SK-N-MC (cell line): ENCODE data around the gene SLC66A2.
"Not testable (repeated sequence)": the region's sequence is repeated elsewhere in the genome, so short reads cannot be mapped to it uniquely, and the experiment has no call there.

Source experiments
- DNase-seq: peaks from one replicate; pipeline ENCODE4 v3.0.0-alpha.2; 2011; ENCODE audit warnings: low read depth, low spot score
- H3K27ac ChIP-seq: fragments of 200-600 bp; sonication (generic); 2 replicates; pipeline ENCODE4 v1.5.1; 2016; ENCODE audit warnings: mixed run types
- H3K36me3 ChIP-seq: fragments of 200-600 bp; sonication (generic); 2 replicates; pipeline ENCODE4 v1.6.1; 2017; ENCODE audit warnings: antibody characterized with exemption, low read length, mixed read lengths; ENCODE audit not compliant: insufficient read depth
- H3K4me3 ChIP-seq: fragments of 200-600 bp; sonication (generic); 2 replicates; pipeline ENCODE4 v1.5.1; 2016
- H3K9ac ChIP-seq: fragments of 200-600 bp; sonication (generic); 2 replicates; pipeline ENCODE4 v1.8.0; 2017; ENCODE audit warnings: mixed run types, mixed read lengths; ENCODE audit not compliant: insufficient read length
- H3K9me3 ChIP-seq: fragments of 200-600 bp; sonication (generic); 2 replicates; pipeline ENCODE4 v1.6.1; 2017; ENCODE audit warnings: low read depth, mild to moderate bottlenecking, antibody characterized with exemption, low read length, moderate library complexity, mixed read lengths
- EZH2 ChIP-seq: fragments of 200-600 bp; sonication (generic); IDR thresholded peaks from one replicate; pipeline ENCODE4 v1.6.1; 2017; ENCODE audit warnings: antibody characterized with exemption
- FOXP2 ChIP-seq: optimal IDR thresholded peaks from 2 replicates; pipeline ENCODE3; 2011; ENCODE audit warnings: mild to moderate bottlenecking, moderate library complexity; ENCODE audit not compliant: insufficient read depth; ENCODE audit errors: extremely low read length, control extremely low read depth
- POLR2AphosphoS5 ChIP-seq: IDR thresholded peaks from 2 replicates; pipeline ENCODE4 v1.6.1; 2012; ENCODE audit warnings: mild to moderate bottlenecking, low read depth, low read length, borderline replicate concordance

Gene SLC66A2

GRCh38 chr18:79867666-79868065 lies 83.8 kb downstream of the SLC66A2 start:
- H3K9ac ChIP-seq: no peak overlapping the region
- no peak overlapping the region for H3K27ac ChIP-seq
- no peaks in the 10 kb centered on the region for H3K36me3 ChIP-seq
- TF ChIP-seq POLR2AphosphoS5 (no peak), FOXP2 (no peak), EZH2 (no peak)
- no peak for DNase-seq
- no peaks in the 10 kb centered on the region for H3K9me3 ChIP-seq
- H3K4me3 ChIP-seq: no peak overlapping the region

DNA sequence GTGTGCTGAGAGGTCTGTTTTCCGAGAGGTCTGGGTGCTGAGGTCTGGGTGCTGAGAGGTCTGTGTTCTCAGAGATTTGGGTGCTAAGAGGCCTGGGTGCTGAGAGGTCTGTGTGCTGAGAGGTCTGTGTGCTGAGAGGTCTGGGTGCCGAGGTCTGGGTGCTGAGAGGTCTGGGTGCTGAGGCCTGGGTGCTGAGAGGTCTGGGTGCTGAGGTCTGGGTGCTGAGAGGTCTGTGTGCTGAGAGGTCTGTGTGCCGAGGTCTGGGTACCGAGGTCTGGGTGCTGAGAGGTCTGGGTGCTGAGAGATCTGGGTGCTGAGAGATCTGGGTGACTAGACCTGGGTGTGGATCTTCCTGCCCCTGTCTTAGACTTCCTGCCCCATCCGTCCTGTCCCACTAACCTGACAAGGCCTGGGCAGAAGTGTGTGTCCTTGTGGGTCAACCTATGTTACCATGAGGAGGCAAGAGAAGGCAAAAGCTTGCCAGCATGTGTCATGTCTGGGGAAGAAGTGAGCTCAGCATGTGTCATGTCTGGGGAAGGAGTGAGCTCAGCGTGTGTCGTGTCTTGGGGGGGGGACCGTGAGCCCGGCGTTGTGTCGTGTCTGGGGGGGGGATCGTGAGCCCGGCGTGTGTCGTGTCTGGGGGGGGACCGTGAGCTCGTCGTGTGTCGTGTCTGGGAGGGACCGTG lies 84.4 kb downstream of the SLC66A2 start:
- Histone ChIP-seq H3K9me3 (no peaks in the 10 kb centered on the region), H3K27ac (no peak overlapping the region), H3K9ac (no peak overlapping the region), H3K4me3 (no peak overlapping the region), H3K36me3 (no peaks in the 10 kb centered on the region)
- no peak for DNase-seq
- TF ChIP-seq POLR2AphosphoS5 (no peak), EZH2 (no peak), FOXP2 (no peak)

GRCh38 chr18:79865951-79866350 lies 85.5 kb downstream of the SLC66A2 start:
- H3K9ac ChIP-seq, H3K27ac ChIP-seq, H3K36me3 ChIP-seq, H3K9me3 ChIP-seq, DNase-seq, H3K4me3 ChIP-seq: not testable (repeated sequence)

- H3K9ac ChIP-seq, H3K27ac ChIP-seq, DNase-seq, H3K36me3 ChIP-seq, H3K4me3 ChIP-seq, H3K9me3 ChIP-seq: not testable (repeated sequence)
These were observed 86.5 kb downstream of the SLC66A2 start for GRCh38 chr18:79864955-79865354.

GRCh38 chr18:79864006-79864725 lies 87.3 kb downstream of the SLC66A2 start:
- no peak overlapping the region for H3K27ac ChIP-seq
- H3K9ac ChIP-seq: no peak overlapping the region
- H3K9me3 ChIP-seq: no peaks in the 10 kb centered on the region
- no peak for TF ChIP-seq POLR2AphosphoS5
- no peak for TF ChIP-seq FOXP2
- TF ChIP-seq EZH2: no peak
- no peaks in the 10 kb centered on the region for H3K36me3 ChIP-seq
- DNase-seq: no peak
- H3K4me3 ChIP-seq: no peak overlapping the region

DNA sequence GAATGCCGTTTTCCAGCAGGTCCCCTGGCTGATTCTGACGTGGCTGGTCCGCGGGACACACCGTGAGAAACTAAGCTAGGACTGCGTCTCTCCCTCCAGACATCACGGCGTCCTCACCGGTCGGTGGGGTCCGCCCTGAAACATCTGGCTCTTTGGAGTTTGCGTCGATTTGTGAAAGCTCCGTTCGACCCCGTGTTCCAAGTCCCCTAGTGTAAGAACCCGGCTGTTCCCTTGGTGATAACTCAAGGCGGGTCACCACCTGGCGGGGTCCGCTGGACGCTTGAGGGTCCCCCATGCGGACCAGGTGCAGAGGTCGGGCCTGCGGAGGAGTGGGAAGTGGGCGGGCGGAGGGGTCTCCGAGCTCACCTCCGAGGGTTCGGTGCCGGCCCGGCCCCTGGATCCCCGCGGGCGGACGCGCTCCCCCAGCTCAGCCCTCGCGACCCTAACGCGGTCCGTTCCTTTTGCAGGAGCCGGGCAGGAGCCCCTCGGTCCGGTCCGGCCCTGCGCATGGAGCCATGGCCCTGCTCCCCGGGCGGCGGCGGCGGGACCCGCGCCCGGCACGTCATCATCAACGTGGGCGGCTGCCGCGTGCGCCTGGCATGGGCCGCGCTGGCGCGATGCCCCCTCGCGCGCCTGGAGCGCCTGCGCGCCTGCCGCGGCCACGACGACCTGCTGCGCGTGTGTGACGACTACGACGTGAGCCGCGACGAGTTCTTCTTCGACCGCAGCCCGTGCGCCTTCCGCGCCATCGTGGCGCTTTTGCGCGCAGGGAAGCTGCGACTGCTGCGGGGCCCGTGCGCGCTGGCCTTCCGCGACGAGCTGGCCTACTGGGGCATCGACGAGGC lies 88.1 kb downstream of the SLC66A2 start:
- Histone ChIP-seq H3K9ac (no peak overlapping the region), H3K9me3 (no peaks in the 10 kb centered on the region), H3K4me3 (no peak overlapping the region), H3K27ac (no peak overlapping the region), H3K36me3 (no peaks in the 10 kb centered on the region)
- DNase-seq: no peak
- TF ChIP-seq POLR2AphosphoS5: no peak
- TF ChIP-seq FOXP2: no peak
- no peak for TF ChIP-seq EZH2

DNA sequence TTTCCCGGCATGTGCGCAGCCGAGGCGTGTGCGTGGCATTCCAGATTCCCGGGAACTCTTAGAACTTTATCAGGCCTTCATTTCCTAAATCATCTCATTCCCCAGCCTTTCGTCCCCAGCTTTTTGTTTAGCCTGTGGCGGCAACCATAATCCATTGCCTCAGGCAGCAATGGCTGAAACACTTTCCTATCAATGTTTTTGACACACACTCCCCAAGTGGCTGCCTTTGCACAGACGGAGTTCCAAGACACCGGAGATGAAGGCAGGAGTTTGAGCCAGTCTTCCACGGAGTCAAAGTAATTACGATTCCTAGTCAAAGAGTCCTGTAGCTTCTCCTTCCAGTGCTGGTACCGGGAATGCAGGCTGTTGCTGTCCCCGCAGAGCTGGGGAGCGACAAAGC lies 88.9 kb downstream of the SLC66A2 start:
- H3K9ac ChIP-seq: no peak overlapping the region
- DNase-seq: no peak
- H3K4me3 ChIP-seq: no peak overlapping the region
- no peaks in the 10 kb centered on the region for H3K36me3 ChIP-seq
- TF ChIP-seq POLR2AphosphoS5 (no peak), FOXP2 (no peak), EZH2 (no peak)
- no peaks in the 10 kb centered on the region for H3K9me3 ChIP-seq
- no peak overlapping the region for H3K27ac ChIP-seq

GRCh38 chr18:79861687-79862086 lies 89.8 kb downstream of the SLC66A2 start:
- TF ChIP-seq POLR2AphosphoS5 (no peak), EZH2 (no peak), FOXP2 (no peak)
- H3K4me3 ChIP-seq: no peak overlapping the region
- DNase-seq: no peak
- H3K9me3 ChIP-seq: no peaks in the 10 kb centered on the region
- H3K27ac ChIP-seq: no peak overlapping the region
- H3K36me3 ChIP-seq: no peaks in the 10 kb centered on the region
- no peak overlapping the region for H3K9ac ChIP-seq

DNA sequence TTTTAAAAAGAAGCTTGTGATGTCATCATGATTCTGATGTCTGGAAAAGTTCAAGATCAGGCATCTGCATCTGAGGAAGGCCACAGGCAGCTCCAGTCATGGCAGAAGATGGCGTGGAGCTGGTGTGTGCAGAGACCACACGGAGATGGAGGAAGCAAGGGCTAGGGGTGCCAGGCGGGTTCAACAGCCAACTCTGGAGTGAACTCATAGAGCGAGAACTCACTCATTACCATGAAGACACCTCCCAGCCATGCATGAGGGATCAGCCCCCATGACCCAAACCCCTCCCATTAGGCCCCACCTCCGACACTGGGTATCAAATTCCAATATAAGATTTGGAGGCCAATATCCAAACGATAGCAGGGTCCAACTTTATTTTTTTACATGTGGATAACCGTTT lies 92.1 kb downstream of the SLC66A2 start:
- H3K9me3 ChIP-seq: no peaks in the 10 kb centered on the region
- no peak overlapping the region for H3K9ac ChIP-seq
- no peaks in the 10 kb centered on the region for H3K36me3 ChIP-seq
- no peak for TF ChIP-seq POLR2AphosphoS5
- TF ChIP-seq FOXP2: no peak
- H3K4me3 ChIP-seq: no peak overlapping the region
- H3K27ac ChIP-seq: no peak overlapping the region
- DNase-seq: no peak
